Measurements from ENCODE around the gene REEP1. TPM values are rescaled to one million over a fixed set of nuclear protein-coding genes. Genes with fewer than 3 reads are reported as not detected.

REEP1 gene
- total RNA-seq, 1 experiment from 2014 or later: not detected

DNA sequence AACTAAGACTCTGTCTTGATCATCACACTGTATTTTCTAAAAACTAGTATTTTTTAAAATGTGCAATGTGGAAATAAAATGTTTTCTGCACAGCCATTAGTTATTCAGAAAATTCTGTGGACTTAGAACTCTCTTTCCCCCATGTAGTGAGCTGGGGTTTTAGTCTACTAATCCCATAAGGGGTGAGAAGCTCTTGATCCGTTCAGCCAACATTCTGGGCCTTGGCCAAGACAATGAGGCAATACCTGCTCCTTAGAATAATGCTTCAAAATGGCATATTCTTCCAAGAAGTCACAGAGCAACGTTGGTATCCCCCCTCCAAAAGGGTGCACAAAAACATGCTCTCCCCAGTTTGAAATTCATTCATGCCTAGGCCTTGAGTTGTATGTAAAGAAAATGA lies 4.0 kb downstream of the REEP1 start:
- POLR2A ChIA-PET: no interaction called here

DNA sequence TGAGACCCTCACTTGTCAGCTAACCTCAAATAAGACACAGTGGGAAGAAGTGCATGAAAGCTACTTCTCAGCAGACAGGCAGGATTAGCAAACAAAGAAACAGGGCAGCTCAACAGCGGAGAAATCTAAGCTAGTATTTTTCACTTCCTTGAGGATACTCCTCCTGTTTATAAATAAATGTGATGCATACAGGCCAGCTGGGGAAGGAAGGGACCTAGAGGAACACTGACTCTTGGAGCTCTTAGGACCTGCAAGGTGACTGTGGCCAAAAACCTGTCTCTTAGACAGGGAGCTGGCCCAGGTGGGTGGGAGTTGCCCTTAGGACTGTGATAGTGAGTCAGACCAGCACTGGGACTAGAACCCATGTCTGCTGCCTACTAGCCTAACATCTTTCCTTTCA lies 4.8 kb downstream of the REEP1 start:
- no peak for DNase-seq (ENCODE audit: unreplicated experiment)

More for the DNA sequence above, 4.0 kb downstream of the REEP1 start:
- TF ChIP-seq, protein P1, sequence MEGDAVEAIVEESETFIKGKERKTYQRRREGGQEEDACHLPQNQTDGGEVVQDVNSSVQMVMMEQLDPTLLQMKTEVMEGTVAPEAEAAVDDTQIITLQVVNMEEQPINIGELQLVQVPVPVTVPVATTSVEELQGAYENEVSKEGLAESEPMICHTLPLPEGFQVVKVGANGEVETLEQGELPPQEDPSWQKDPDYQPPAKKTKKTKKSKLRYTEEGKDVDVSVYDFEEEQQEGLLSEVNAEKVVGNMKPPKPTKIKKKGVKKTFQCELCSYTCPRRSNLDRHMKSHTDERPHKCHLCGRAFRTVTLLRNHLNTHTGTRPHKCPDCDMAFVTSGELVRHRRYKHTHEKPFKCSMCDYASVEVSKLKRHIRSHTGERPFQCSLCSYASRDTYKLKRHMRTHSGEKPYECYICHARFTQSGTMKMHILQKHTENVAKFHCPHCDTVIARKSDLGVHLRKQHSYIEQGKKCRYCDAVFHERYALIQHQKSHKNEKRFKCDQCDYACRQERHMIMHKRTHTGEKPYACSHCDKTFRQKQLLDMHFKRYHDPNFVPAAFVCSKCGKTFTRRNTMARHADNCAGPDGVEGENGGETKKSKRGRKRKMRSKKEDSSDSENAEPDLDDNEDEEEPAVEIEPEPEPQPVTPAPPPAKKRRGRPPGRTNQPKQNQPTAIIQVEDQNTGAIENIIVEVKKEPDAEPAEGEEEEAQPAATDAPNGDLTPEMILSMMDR (IDR thresholded peaks at IDR 0.05; ENCODE audit: unreplicated experiment): no peak
- Mint-ChIP-seq H3K4me1 (ENCODE audit: insufficient read depth, unreplicated experiment) (peaks cover 11% of the 10 kb centered on the region), H3K36me3 (ENCODE audit: insufficient read depth, unreplicated experiment) (no peaks in the 10 kb centered on the region), H3K27me3 (ENCODE audit: insufficient read depth, unreplicated experiment) (peaks cover 59% of the 10 kb centered on the region), H3K27ac (ENCODE audit: low read depth, unreplicated experiment) (no peak overlapping the region), H3K9me3 (ENCODE audit: unreplicated experiment) (no peaks in the 10 kb centered on the region), H3K4me3 (ENCODE audit: unreplicated experiment) (no peak overlapping the region)
- intact Hi-C loops (cut with micrococcal nuclease): no loop called here
- no TSS peak for BruUV-seq (replicated peaks)
- peak; percentile 39 for DNase-seq (ENCODE audit: unreplicated experiment)
- CTCF ChIA-PET: interaction anchor here (0.6 kb wide), 1 partner anchor 121 kb away, joined by 3 read pairs; no protein-coding TSS in a partner anchor

DNA sequence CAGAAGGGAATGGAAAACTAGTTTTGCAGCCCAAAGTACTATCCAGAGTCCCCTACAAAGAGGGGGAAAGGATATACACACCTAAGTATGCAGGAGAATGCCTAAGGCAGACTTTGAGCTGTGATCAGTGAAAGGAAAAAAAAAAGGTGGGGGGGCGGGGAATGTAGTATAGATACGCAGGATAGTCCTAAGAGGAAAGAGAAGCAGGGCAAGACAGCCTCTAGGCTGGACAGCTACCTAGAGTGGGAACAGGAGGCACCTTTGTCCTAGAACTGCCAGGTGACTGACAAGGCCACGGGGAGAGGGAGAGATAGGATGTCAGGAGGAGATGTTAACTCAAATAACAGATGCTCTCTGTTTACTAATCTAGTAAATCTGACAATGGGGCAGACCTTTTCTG lies 6.0 kb downstream of the REEP1 start:
- H3K4me3 Mint-ChIP-seq (ENCODE audit: unreplicated experiment): no peak overlapping the region
- H3K27ac Mint-ChIP-seq (ENCODE audit: low read depth, unreplicated experiment): no peak overlapping the region
- H3K27me3 Mint-ChIP-seq (ENCODE audit: insufficient read depth, unreplicated experiment): peaks cover 63% of the 10 kb centered on the region
- intact Hi-C loops (cut with micrococcal nuclease): no loop called here
- POLR2A ChIA-PET: no interaction called here
- no peaks in the 10 kb centered on the region for H3K9me3 Mint-ChIP-seq (ENCODE audit: unreplicated experiment)
- CTCF ChIA-PET: interaction anchor here (0.5 kb wide), 1 partner anchor 1045 kb away, joined by 3 read pairs; no protein-coding TSS in a partner anchor
- TF ChIP-seq, protein P1 (IDR thresholded peaks at IDR 0.05; ENCODE audit: unreplicated experiment): no peak
- DNase-seq (ENCODE audit: unreplicated experiment): no peak
- H3K4me1 Mint-ChIP-seq (ENCODE audit: insufficient read depth, unreplicated experiment): peaks cover under 1% of the 10 kb centered on the region
- H3K36me3 Mint-ChIP-seq (ENCODE audit: insufficient read depth, unreplicated experiment): no peaks in the 10 kb centered on the region
- no TSS peak for BruUV-seq (replicated peaks)

More for the DNA sequence above, 4.8 kb downstream of the REEP1 start:
- Mint-ChIP-seq H3K27ac (ENCODE audit: low read depth, unreplicated experiment) (no peak overlapping the region), H3K36me3 (ENCODE audit: insufficient read depth, unreplicated experiment) (no peaks in the 10 kb centered on the region), H3K27me3 (ENCODE audit: insufficient read depth, unreplicated experiment) (peaks cover 59% of the 10 kb centered on the region), H3K4me3 (ENCODE audit: unreplicated experiment) (no peak overlapping the region), H3K4me1 (ENCODE audit: insufficient read depth, unreplicated experiment) (peaks cover 5% of the 10 kb centered on the region), H3K9me3 (ENCODE audit: unreplicated experiment) (no peaks in the 10 kb centered on the region)
- CTCF ChIA-PET: no interaction called here
- BruUV-seq (replicated peaks): no TSS peak
- intact Hi-C loops (cut with micrococcal nuclease): no loop called here
- TF ChIP-seq, protein P1 (IDR thresholded peaks at IDR 0.05; ENCODE audit: unreplicated experiment): no peak
- POLR2A ChIA-PET: no interaction called here

DNA sequence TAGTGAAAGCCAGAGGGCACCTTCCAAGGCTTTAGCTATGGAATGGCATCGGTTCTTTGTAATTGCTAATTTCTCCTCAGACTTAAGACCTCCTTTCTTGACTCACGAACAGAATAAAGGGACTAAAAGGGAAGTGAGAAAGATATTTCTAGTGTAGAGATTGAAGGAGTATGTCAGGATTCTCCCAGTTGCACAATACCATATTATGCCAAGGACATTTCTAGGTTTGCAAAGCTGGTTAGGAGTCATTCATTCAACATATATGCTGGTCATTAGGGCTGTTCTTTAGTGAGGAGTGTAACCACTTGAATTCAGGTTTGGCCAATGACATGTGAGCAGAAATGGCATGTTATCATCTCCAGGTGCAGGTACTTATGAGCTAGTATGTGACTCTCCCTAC lies 7.4 kb downstream of the REEP1 start:
- TF ChIP-seq, protein P1 (IDR thresholded peaks at IDR 0.05; ENCODE audit: unreplicated experiment): no peak
- BruUV-seq (replicated peaks): no TSS peak
- Mint-ChIP-seq H3K4me1 (ENCODE audit: insufficient read depth, unreplicated experiment) (no peaks in the 10 kb centered on the region), H3K27ac (ENCODE audit: low read depth, unreplicated experiment) (no peak overlapping the region), H3K9me3 (ENCODE audit: unreplicated experiment) (no peaks in the 10 kb centered on the region), H3K36me3 (ENCODE audit: insufficient read depth, unreplicated experiment) (no peaks in the 10 kb centered on the region), H3K27me3 (ENCODE audit: insufficient read depth, unreplicated experiment) (peaks cover 49% of the 10 kb centered on the region), H3K4me3 (ENCODE audit: unreplicated experiment) (no peak overlapping the region)
- ChIA-PET POLR2A (no interaction called here), CTCF (no interaction called here)
- intact Hi-C loops (cut with micrococcal nuclease): no loop called here
- no peak for DNase-seq (ENCODE audit: unreplicated experiment)

Data from MCF 10A (cell line).